Neuronal stem cell (in vitro differentiated cells): ENCODE data around the gene C21orf91.

Source experiments
- DNase-seq: peaks from one replicate; pipeline ENCODE4 v3.0.0-alpha.2; 2013; ENCODE audit warnings: low spot score
- H2AFZ ChIP-seq: one replicate; pipeline ENCODE4 v1.6.1; 2013; ENCODE audit warnings: mild to moderate bottlenecking, low read length, inconsistent platforms
- H2AK5ac ChIP-seq: 2 replicates; pipeline ENCODE4 v1.6.1; 2013; ENCODE audit warnings: low read depth, mild to moderate bottlenecking, inconsistent platforms, low read length, moderate library complexity, mixed read lengths
- H2BK120ac ChIP-seq: 2 replicates; pipeline ENCODE4 v1.6.1; 2013; ENCODE audit warnings: low read depth, mild to moderate bottlenecking, inconsistent platforms, low read length, moderate library complexity, mixed read lengths
- H2BK12ac ChIP-seq: one replicate; pipeline ENCODE4 v1.6.1; 2013; ENCODE audit warnings: low read length, inconsistent platforms
- H2BK15ac ChIP-seq: 2 replicates; pipeline ENCODE4 v1.6.1; 2013; ENCODE audit warnings: mild to moderate bottlenecking, low read length, inconsistent platforms, mixed read lengths
- H2BK5ac ChIP-seq: one replicate; pipeline ENCODE4 v1.6.1; 2013; ENCODE audit warnings: inconsistent platforms, mild to moderate bottlenecking, low read length, moderate library complexity
- H3K14ac ChIP-seq: one replicate; pipeline ENCODE4 v1.6.1; 2013; ENCODE audit warnings: low read length, inconsistent platforms
- H3K18ac ChIP-seq: 2 replicates; pipeline ENCODE4 v1.6.1; 2013; ENCODE audit warnings: low read length, inconsistent platforms
- H3K23ac ChIP-seq: 2 replicates; pipeline ENCODE4 v1.6.1; 2013; ENCODE audit warnings: low read depth, mild to moderate bottlenecking, mixed read lengths, low read length, inconsistent platforms; ENCODE audit not compliant: poor library complexity
- H3K27ac ChIP-seq: replicated peaks from 3 replicates; pipeline ENCODE4 v1.5.1; 2013; ENCODE audit warnings: low read length, inconsistent platforms
- H3K27me3 ChIP-seq, 3 experiments: 2 replicates each; pipeline ENCODE4 v1.6.1; 2013; ENCODE audit warnings: low read length in 3 of 3, mild to moderate bottlenecking in 2 of 3, inconsistent platforms in 1 of 3, low read depth in 1 of 3, mixed read lengths in 1 of 3, moderate library complexity in 1 of 3; ENCODE audit not compliant: control insufficient read depth in 3 of 3, insufficient read depth in 3 of 3
- H3K36me3 ChIP-seq, 2 donors: replicated peaks in 1 of 2; 2 replicates each; pipeline ENCODE4 v1.6.1; 2013; ENCODE audit warnings: low read length in 2 of 2; ENCODE audit not compliant: control insufficient read depth in 2 of 2, insufficient read depth in 2 of 2
- H3K4ac ChIP-seq: 2 replicates; pipeline ENCODE4 v1.6.1; 2013; ENCODE audit warnings: inconsistent platforms, mild to moderate bottlenecking, low read length, moderate library complexity
- H3K4me1 ChIP-seq, 2 donors: 1 replicate in 1 of 2; 2 replicates in 1 of 2; pipeline ENCODE4 v1.6.1; 2013; ENCODE audit warnings: low read length in 2 of 2, low read depth in 1 of 2; ENCODE audit not compliant: control insufficient read depth in 2 of 2, insufficient read depth in 1 of 2
- H3K4me2 ChIP-seq: one replicate; pipeline ENCODE4 v1.6.1; 2013; ENCODE audit warnings: mild to moderate bottlenecking, low read length, inconsistent platforms; ENCODE audit not compliant: insufficient read depth, poor library complexity, severe bottlenecking
- H3K4me3 ChIP-seq, 2 donors: 2 replicates each; pipeline ENCODE4 v1.5.1; 2013; ENCODE audit warnings: low read length in 2 of 2, mild to moderate bottlenecking in 2 of 2, inconsistent platforms in 1 of 2, moderate library complexity in 1 of 2
- H3K79me1 ChIP-seq: one replicate; pipeline ENCODE4 v1.6.1; 2013; ENCODE audit warnings: low read depth, mild to moderate bottlenecking, inconsistent platforms, low read length, moderate library complexity
- H3K9ac ChIP-seq: one replicate; pipeline ENCODE4 v1.6.1; 2013; ENCODE audit warnings: mild to moderate bottlenecking, low read depth, low read length, inconsistent platforms; ENCODE audit not compliant: poor library complexity
- H3K9me3 ChIP-seq, 2 donors: replicated peaks in 1 of 2; 2 replicates each; pipeline versions ENCODE3 to v1.6.1; 2013; ENCODE audit warnings: low read length in 2 of 2, mild to moderate bottlenecking in 2 of 2, inconsistent platforms in 1 of 2, low read depth in 1 of 2, mixed read lengths in 1 of 2, moderate library complexity in 1 of 2; ENCODE audit not compliant: control insufficient read depth in 2 of 2, insufficient read depth in 1 of 2
- H4K8ac ChIP-seq: one replicate; pipeline ENCODE4 v1.6.1; 2013; ENCODE audit warnings: low read depth, mild to moderate bottlenecking, inconsistent platforms, low read length, moderate library complexity
- H4K91ac ChIP-seq: one replicate; pipeline ENCODE4 v1.6.1; 2013; ENCODE audit warnings: low read length, low read depth, mild to moderate bottlenecking, inconsistent platforms; ENCODE audit not compliant: poor library complexity
- WGBS, 2 donors: extraction: QIAGEN DNeasy Blood & Tissue Kit; methylation state at CpG; one replicate each; pipeline ENCODE4 v1.1.7; 2013; ENCODE audit warnings: missing lambda C conversion rate in 2 of 2, mixed read lengths in 1 of 2; ENCODE audit not compliant: insufficient read length in 2 of 2, insufficient replicate concordance in 1 of 2; ENCODE audit errors: extremely low coverage in 2 of 2; 5-methylcytosine and 5-hydroxymethylcytosine counted together

C21orf91 gene

GRCh38 chr21:17779980-17780379, 39.2 kb downstream of the C21orf91 start:
- Histone ChIP-seq H3K36me3 (peaks cover 0 to 5% of the 10 kb centered on the region in 2 donors), H2AFZ (no peak overlapping the region), H2BK12ac (no peak overlapping the region), H2AK5ac (no peak overlapping the region), H3K27ac (no peak overlapping the region), H4K8ac (no peak overlapping the region), H3K18ac (no peak overlapping the region), H3K4ac (no peak overlapping the region), H2BK120ac (no peak overlapping the region), H3K9ac (no peak overlapping the region), H3K14ac (no peak overlapping the region), H3K27me3 (no peaks in the 10 kb centered on the region), H3K4me1 (no peaks in the 10 kb centered on the region), H3K23ac (no peak overlapping the region), H3K9me3 (peaks cover 0 to 3% of the 10 kb centered on the region in 2 donors), H3K4me2 (no peak overlapping the region), H3K79me1 (no peaks in the 10 kb centered on the region), H4K91ac (no peak overlapping the region), H3K4me3 (no peak overlapping the region), H2BK5ac (no peak overlapping the region), H2BK15ac (no peak overlapping the region)
- no CpG with 5 or more reads among the region's 3 CpGs for WGBS, 2 donors
- DNase-seq: no peak

GRCh38 chr21:17779496-17779895, 39.7 kb downstream of the C21orf91 start:
- no peak overlapping the region for H3K14ac ChIP-seq
- H3K27ac ChIP-seq: no peak overlapping the region
- H2BK15ac ChIP-seq: no peak overlapping the region
- no peak overlapping the region for H2AFZ ChIP-seq
- H3K9ac ChIP-seq: no peak overlapping the region
- H3K4me1 ChIP-seq: no peaks in the 10 kb centered on the region
- no CpG with 5 or more reads among the region's 3 CpGs for WGBS, 2 donors
- no peak overlapping the region for H3K18ac ChIP-seq
- H3K36me3 ChIP-seq: peaks cover 0 to under 1% of the 10 kb centered on the region in 2 donors
- no peak overlapping the region for H3K4me2 ChIP-seq
- no peak overlapping the region for H3K4ac ChIP-seq
- no peak overlapping the region for H3K23ac ChIP-seq
- H4K91ac ChIP-seq: no peak overlapping the region
- H2BK120ac ChIP-seq: no peak overlapping the region
- H2BK5ac ChIP-seq: no peak overlapping the region
- no peaks in the 10 kb centered on the region for H3K9me3 ChIP-seq
- no peak overlapping the region for H4K8ac ChIP-seq
- H2AK5ac ChIP-seq: no peak overlapping the region
- no peak for DNase-seq
- no peaks in the 10 kb centered on the region for H3K27me3 ChIP-seq
- H3K4me3 ChIP-seq: no peak overlapping the region
- H3K79me1 ChIP-seq: no peaks in the 10 kb centered on the region
- H2BK12ac ChIP-seq: no peak overlapping the region

GRCh38 chr21:17777072-17777765, 41.9 kb downstream of the C21orf91 start:
- no peak overlapping the region for H3K14ac ChIP-seq
- H2BK5ac ChIP-seq: no peak overlapping the region
- WGBS, 2 donors: no CpG with 5 or more reads among the region's 1 CpG
- DNase-seq: no peak
- no peak overlapping the region for H2BK15ac ChIP-seq
- no peak overlapping the region for H3K4me2 ChIP-seq
- H2BK120ac ChIP-seq: no peak overlapping the region
- no peaks in the 10 kb centered on the region for H3K9me3 ChIP-seq
- H2BK12ac ChIP-seq: no peak overlapping the region
- no peak overlapping the region for H3K23ac ChIP-seq
- H3K4me1 ChIP-seq: no peaks in the 10 kb centered on the region
- no peak overlapping the region for H4K91ac ChIP-seq
- H3K9ac ChIP-seq: no peak overlapping the region
- H3K27ac ChIP-seq: no peak overlapping the region
- no peak overlapping the region for H3K4ac ChIP-seq
- no peak overlapping the region for H3K4me3 ChIP-seq
- no peaks in the 10 kb centered on the region for H3K79me1 ChIP-seq
- no peak overlapping the region for H2AFZ ChIP-seq
- H3K27me3 ChIP-seq: no peaks in the 10 kb centered on the region
- no peak overlapping the region for H3K18ac ChIP-seq
- H3K36me3 ChIP-seq: no peaks in the 10 kb centered on the region
- H2AK5ac ChIP-seq: no peak overlapping the region
- no peak overlapping the region for H4K8ac ChIP-seq

GRCh38 chr21:17775431-17776126, 43.6 kb downstream of the C21orf91 start:
- H2BK12ac ChIP-seq: no peak overlapping the region
- no peaks in the 10 kb centered on the region for H3K27me3 ChIP-seq
- H3K79me1 ChIP-seq: no peaks in the 10 kb centered on the region
- no peak overlapping the region for H3K23ac ChIP-seq
- no peaks in the 10 kb centered on the region for H3K4me1 ChIP-seq
- H4K91ac ChIP-seq: no peak overlapping the region
- H2AFZ ChIP-seq: no peak overlapping the region
- WGBS, 2 donors: no CpG with 5 or more reads among the region's 17 CpGs
- H3K18ac ChIP-seq: peak overlapping the region; percentile 48
- H2BK5ac ChIP-seq: no peak overlapping the region
- no peak for DNase-seq
- H3K4me2 ChIP-seq: no peak overlapping the region
- H2BK120ac ChIP-seq: no peak overlapping the region
- no peaks in the 10 kb centered on the region for H3K36me3 ChIP-seq
- no peak overlapping the region for H3K4me3 ChIP-seq
- H3K27ac ChIP-seq: no peak overlapping the region
- H2BK15ac ChIP-seq: no peak overlapping the region
- H2AK5ac ChIP-seq: no peak overlapping the region
- H3K9ac ChIP-seq: no peak overlapping the region
- no peaks in the 10 kb centered on the region for H3K9me3 ChIP-seq
- H3K14ac ChIP-seq: peak overlapping the region; percentile 56
- H4K8ac ChIP-seq: no peak overlapping the region
- H3K4ac ChIP-seq: no peak overlapping the region
